Mucosa of gallbladder (tissue), 1 donor: ENCODE data around the gene RPRD1A. TPM values are rescaled to one million over a fixed set of nuclear protein-coding genes. Genes with fewer than 3 reads are reported as not detected.
A peak's percentile ranks its signal among the peaks of the same experiment; 100 is the strongest.
"Not testable (repeated sequence)": the region's sequence is repeated elsewhere in the genome, so short reads cannot be mapped to it uniquely, and the experiment has no call there.

Source experiments
- DNase-seq: peaks from one replicate; pipeline ENCODE4 v3.0.0-alpha.2; 2020; ENCODE audit warnings: low spot score
- total RNA-seq: library from RNA; stranded (reverse); gene quantifications from one replicate; pipeline ENCODE4 v1.2.1, GENCODE V29; 2021
- donor health status: DM: no; HTN: no; CAD: no.

Gene RPRD1A
- total RNA-seq, 1 donor from 2014 or later: 51.4 TPM

DNA sequence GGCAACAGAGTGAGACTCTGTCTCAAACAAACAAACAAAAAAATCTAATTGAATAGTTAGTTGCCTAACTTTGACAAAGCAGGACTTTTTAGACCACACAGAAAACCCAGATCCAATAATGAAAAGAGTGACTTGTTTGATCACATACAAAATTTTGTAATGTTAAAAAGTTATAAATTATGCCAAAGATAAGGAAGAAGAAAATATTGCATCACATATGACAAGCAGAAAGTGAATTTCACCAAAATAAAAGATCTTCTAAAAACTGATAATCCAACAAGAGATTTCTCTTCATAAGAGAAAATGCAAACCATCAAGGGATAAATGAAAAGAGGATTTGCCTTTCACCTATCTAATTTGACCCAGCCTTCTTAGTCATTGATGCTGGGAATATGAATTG, 97.7 kb downstream of the RPRD1A start:
- DNase-seq: no peak

DNA sequence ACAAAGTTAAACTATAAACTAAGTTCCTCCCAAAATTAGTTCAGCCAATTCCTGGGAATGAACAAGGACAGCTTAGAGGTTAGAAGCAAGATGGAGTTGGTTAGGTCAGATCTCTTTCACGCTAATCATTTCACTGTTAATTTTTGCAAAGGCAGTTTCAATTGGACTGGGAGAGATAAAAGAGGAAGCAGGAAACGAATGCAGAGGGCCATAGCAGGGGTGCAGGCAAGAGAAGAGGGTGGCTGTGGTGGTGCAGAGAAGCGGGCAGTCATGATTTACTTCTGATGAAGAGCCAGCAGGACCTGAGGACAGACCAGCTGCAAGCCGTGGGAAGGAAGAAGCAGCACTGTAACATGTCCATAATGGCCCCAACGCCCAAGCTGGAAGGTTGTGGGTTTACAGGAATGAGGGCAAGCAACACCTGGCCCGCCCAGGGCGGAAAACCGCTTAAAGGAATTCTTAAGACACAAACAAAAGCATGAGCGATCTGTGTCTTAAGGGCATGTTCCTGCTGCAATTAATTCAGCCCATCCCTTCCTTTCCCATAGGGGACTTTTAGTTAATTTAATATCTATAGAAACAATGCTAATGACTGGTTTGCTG, 99.0 kb downstream of the RPRD1A start:
- no peak for DNase-seq

DNA sequence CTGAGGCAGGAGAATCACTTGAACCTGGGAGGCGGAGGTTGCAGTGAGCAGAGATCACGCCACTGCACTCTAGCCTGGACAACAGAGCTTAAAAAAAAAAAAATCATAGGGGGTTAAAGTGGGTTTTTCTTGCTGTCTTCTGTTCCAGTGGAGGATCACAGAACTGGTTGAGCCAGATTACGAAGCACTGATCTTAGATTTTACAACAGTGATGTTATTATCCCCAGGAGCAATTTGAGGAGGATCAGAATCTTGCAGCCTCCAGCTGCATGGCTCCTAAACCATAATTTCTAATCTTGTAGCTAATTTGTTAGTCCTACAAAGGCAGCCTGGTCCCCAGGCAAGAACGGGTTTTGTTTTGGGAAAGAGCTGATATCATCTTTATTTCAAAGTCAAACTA, 99.5 kb downstream of the RPRD1A start:
- not testable (repeated sequence) for DNase-seq

DNA sequence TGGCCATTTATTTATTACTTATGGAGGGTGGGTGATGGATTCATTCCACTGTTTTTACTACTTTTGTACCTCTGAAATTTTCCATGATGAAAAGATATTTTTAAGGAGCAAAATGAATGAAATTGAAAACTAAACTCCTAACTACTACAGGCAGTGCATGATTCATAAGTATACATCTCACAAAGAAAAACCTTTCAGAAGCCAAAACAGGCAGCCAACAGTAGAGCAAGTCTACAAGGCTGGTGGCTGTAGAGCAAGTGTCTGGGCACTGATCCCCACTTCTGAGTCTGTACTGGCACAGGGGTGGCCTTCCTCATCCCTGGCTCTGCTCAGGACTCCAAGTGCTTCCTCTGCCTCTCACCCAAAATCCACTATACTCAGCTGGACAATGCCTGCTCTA, 103.0 kb downstream of the RPRD1A start:
- no peak for DNase-seq

DNA sequence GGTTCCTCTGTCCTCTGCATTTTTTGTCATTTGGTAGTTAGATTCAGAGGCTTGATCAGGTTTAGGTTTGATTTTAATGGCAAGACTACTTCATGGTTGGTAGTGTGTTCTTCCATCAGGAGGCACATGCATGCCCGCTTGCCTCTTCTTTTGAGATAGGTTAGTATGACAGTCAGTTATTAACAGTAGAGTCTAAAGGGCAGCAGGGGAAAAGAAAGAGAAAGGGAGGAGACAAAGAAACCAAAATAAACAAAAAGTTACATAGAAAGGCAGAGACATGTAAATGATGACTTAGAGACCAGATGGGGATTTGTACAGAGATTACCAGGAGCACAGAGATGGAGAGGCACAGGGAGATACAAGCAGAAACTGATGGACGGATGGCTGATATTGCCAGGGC, 105.0 kb downstream of the RPRD1A start:
- no peak for DNase-seq

DNA sequence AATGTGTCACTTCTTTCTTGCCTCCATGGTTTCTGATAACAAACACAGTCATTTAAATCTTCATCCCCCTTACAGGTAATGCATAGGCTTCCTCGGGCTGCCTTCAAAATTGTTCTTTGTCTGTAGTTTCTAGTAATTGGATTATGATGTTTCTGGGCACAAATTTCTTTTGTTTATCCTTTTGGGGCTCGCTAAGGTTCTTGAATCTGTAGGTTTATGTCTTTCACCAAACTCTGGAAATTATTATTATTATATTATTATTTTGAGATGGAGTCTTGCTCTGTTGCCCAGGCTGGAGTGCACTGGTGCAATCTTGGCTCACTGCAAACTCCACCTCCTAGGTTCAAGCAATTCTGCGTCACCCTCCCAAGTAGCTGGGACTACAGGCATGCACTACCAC, 111.1 kb downstream of the RPRD1A start:
- DNase-seq: no peak

DNA sequence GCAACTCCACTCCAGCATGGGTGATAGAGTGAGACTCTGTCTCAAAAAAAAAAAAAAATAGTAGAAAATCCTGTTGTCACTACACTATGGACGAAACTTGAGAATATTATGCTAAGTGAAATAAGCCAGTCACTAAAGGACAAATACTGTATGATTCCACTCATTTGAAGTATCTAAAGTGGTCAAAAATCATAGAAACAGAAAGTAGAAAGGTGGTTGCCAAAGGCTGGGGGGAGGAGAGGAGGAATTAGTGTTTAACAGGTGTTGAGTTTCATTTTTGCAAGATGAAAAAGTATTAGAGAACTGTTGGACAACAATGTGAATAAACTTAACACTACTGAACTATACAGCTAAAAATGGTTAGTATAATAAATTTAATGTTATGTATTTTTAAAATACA, 113.7 kb downstream of the RPRD1A start:
- DNase-seq: no peak

DNA sequence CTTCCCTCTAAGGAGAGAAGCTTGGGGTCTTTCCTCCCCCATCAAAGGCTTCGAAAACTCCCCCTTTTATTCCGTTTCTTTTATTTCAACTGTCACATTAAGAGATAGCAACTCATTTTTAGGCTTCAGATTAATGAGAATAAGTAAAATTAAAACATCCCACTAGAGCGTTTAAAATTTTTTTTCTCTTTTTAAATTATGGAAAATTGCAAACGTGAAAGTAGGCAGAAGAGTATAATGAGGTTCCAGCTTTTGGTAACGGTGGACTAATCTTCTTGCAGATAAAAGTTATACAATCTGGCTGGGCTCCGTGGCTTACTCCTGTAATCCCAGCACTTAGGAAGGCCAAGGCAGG, 116.8 kb downstream of the RPRD1A start:
- no peak for DNase-seq

DNA sequence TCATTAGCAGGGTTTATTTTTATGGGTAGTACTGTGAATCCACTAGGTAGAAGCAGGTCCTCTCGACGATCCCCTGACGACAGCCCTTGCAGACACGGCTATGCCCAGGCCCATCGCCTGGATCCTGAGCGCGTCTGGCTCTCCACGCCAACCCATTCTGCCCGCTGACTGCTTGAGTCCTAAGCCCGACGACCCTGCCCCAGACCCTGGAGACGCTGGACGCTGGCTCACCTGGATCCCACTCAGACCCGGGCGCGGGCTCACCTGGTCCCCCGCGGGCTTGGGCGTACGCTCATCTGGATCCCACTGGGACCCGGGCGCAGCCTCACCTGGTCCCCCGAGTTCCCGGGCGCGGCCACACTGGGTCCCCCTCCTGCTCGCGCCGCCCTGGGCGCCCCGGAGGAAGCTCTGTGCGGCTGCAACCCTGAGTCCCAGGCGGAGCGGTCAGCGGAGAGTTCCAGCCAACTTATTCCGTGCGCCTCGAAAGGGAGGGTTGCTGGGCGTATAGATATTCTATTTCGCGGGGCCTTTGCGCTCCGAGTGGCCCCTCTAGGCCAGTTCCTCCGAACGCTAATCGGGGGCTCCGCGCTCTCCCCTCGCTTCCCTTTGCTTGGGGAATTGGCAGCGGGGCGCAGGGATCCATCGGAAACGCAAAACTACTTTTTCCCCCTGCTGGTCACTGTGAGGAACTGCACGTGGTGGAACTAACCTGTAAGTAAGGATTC, 117.3 kb downstream of the RPRD1A start:
- peak; percentile 56 for DNase-seq

DNA sequence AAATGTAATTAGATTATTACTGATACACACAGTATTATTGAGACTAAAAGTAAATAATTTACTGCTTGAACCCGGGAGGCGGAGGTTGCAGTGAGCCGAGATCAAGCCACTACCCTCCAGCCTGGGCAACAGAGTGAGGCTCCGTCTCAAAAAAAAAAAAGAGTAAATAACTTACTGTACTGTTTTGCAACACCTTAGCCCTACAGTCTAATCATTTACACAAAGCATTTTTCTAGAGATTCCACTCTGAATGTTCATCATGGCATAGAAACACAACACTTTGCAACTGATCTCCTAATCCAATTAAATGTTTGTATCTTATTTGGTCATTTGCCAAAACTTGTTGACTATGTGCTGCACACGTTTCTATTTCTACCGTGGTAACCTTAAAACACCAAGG, 118.3 kb downstream of the RPRD1A start:
- DNase-seq: no peak

DNA sequence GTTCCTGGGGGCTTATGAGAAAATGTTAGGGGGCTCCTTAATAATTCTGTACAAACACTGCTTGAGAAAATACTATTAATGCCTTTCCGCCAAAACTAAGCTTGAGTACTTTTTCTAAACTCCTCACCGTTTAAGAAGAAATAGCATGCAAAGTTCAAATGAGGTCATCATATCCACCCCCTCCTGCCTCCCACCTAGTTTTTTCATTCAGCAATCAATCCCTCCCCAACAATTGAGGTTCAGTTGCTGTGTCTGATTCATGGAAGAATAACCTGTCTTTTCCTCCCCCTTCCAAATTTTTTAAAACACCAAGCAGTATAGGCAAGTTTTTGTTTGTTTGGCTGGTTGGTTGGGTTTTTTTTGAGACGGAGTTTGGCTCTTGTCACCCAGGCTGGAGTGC, 119.3 kb downstream of the RPRD1A start:
- DNase-seq: no peak

DNA sequence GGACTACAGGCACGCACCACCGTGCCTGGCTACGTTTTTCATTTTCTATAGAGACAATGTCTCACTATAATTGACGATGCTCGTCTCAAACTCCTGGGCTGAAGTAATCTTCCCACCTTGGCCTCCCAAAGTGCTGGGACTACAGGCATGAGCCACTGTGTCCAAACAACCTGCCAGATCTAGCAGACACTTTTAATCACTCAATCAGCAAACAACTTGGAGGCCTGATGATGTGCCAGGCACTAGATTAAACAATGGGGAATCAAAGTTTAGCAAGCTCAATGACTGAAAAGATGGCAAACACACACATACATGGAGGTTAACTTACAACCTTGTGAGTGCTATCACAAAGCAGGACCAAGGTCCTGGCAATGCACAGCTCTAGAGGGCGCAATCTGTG, 124.7 kb downstream of the RPRD1A start:
- DNase-seq: no peak

DNA sequence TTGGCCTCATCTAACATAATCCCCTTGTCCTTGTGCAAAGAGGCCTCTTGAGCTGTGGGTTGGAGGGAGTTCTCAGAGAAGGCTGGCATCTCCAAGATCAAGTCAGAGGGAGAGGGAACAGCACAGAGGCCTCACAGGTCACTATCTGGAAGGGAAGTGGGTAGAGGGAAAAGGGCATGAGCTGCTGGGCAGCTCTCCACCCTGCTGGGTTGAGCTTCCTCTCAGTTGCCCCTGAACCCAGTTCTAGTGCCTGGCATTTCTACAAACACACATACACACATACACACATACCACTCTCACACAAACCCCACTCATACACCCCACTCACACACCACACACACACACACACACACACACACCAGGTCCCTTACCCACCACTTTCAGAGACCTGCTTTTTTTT, 125.2 kb downstream of the RPRD1A start:
- no peak for DNase-seq

DNA sequence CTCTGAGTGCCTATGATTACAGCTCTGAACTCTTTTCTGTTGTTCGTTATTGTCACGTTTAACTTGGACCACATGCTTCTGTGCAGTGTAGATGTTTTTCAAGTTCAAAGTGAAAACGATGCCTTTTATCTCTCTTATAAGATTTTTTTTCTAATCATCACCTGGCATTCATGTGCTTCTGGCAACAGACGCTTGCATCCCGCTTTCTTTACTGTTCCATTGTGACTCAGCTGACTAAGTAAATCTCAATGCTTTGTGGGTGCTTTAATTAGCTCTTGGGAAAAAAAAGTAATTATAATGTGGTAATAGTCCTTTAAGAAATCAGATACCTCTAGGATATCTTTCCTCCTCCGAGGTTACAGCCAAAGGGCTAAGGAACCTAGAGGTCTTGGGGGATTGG, 126.1 kb downstream of the RPRD1A start:
- DNase-seq: no peak

Other genes starting within 250 kb of the RPRD1A start
- 35.0 TPM for gene SLC39A6, start 61.8 kb upstream of the RPRD1A start, total RNA-seq
- gene ELP2, start 62.3 kb upstream of the RPRD1A start, total RNA-seq: 65.5 TPM
- gene MOCOS, start 119.9 kb upstream of the RPRD1A start, total RNA-seq: 7.5 TPM
- gene FHOD3, start 230.2 kb upstream of the RPRD1A start, total RNA-seq: 24.9 TPM